WTC11 (cell line): ENCODE measurements around the gene FCGR3A.
"Not testable (repeated sequence)": the region's sequence is repeated elsewhere in the genome, so short reads cannot be mapped to it uniquely, and the experiment has no call there.

Source experiments
- GABPB1 ChIP-seq: sonication (generic); formaldehyde crosslinking; IDR thresholded peaks from 2 replicates; pipeline ENCODE4 v1.8.1; 2023; ENCODE audit warnings: mild to moderate bottlenecking, missing genetic modification reagents
- TCF7 ChIP-seq: sonication (generic); formaldehyde crosslinking; IDR thresholded peaks from 2 replicates; pipeline ENCODE4 v1.8.0; 2022; ENCODE audit warnings: mild to moderate bottlenecking, low read depth, missing genetic modification reagents, moderate library complexity
- ZNF263 ChIP-seq: sonication (generic); formaldehyde crosslinking; IDR thresholded peaks from 2 replicates; pipeline ENCODE4 v1.8.1; 2022; ENCODE audit warnings: low read depth, mild to moderate bottlenecking, moderate library complexity, missing genetic modification reagents
- TF ChIP-seq, protein P1 (sequence below): sonication (generic); formaldehyde crosslinking; IDR thresholded peaks from 2 replicates; pipeline ENCODE4 v1.8.0; 2023; ENCODE audit warnings: missing genetic modification reagents, mild to moderate bottlenecking, borderline replicate concordance
- TF ChIP-seq, protein P2 (sequence below): sonication (generic); formaldehyde crosslinking; IDR thresholded peaks from 2 replicates; pipeline ENCODE4 v1.8.0; 2022; ENCODE audit warnings: mild to moderate bottlenecking, missing genetic modification reagents
- TF ChIP-seq, protein P3 (sequence below): fragments of 200-600 bp; IDR thresholded peaks from 2 replicates; pipeline ENCODE4 v1.8.0; 2022; ENCODE audit warnings: antibody characterized with exemption
- TF ChIP-seq, protein P4 (sequence below): sonication (generic); formaldehyde crosslinking; IDR thresholded peaks from 2 replicates; pipeline ENCODE4 v1.8.1; 2023; ENCODE audit warnings: mild to moderate bottlenecking, missing genetic modification reagents

- TF ChIP-seq, protein P1, sequence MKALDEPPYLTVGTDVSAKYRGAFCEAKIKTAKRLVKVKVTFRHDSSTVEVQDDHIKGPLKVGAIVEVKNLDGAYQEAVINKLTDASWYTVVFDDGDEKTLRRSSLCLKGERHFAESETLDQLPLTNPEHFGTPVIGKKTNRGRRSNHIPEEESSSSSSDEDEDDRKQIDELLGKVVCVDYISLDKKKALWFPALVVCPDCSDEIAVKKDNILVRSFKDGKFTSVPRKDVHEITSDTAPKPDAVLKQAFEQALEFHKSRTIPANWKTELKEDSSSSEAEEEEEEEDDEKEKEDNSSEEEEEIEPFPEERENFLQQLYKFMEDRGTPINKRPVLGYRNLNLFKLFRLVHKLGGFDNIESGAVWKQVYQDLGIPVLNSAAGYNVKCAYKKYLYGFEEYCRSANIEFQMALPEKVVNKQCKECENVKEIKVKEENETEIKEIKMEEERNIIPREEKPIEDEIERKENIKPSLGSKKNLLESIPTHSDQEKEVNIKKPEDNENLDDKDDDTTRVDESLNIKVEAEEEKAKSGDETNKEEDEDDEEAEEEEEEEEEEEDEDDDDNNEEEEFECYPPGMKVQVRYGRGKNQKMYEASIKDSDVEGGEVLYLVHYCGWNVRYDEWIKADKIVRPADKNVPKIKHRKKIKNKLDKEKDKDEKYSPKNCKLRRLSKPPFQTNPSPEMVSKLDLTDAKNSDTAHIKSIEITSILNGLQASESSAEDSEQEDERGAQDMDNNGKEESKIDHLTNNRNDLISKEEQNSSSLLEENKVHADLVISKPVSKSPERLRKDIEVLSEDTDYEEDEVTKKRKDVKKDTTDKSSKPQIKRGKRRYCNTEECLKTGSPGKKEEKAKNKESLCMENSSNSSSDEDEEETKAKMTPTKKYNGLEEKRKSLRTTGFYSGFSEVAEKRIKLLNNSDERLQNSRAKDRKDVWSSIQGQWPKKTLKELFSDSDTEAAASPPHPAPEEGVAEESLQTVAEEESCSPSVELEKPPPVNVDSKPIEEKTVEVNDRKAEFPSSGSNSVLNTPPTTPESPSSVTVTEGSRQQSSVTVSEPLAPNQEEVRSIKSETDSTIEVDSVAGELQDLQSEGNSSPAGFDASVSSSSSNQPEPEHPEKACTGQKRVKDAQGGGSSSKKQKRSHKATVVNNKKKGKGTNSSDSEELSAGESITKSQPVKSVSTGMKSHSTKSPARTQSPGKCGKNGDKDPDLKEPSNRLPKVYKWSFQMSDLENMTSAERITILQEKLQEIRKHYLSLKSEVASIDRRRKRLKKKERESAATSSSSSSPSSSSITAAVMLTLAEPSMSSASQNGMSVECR (CRISPR knock-in tag) = not testable (repeated sequence)
- not testable (repeated sequence) for TF ChIP-seq ZNF263; TCF7 (CRISPR knock-in tag); GABPB1 (CRISPR knock-in tag)
- TF ChIP-seq, protein P2, sequence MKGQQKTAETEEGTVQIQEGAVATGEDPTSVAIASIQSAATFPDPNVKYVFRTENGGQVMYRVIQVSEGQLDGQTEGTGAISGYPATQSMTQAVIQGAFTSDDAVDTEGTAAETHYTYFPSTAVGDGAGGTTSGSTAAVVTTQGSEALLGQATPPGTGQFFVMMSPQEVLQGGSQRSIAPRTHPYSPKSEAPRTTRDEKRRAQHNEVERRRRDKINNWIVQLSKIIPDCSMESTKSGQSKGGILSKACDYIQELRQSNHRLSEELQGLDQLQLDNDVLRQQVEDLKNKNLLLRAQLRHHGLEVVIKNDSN (CRISPR knock-in tag) = not testable (repeated sequence)
- TF ChIP-seq, protein P3, sequence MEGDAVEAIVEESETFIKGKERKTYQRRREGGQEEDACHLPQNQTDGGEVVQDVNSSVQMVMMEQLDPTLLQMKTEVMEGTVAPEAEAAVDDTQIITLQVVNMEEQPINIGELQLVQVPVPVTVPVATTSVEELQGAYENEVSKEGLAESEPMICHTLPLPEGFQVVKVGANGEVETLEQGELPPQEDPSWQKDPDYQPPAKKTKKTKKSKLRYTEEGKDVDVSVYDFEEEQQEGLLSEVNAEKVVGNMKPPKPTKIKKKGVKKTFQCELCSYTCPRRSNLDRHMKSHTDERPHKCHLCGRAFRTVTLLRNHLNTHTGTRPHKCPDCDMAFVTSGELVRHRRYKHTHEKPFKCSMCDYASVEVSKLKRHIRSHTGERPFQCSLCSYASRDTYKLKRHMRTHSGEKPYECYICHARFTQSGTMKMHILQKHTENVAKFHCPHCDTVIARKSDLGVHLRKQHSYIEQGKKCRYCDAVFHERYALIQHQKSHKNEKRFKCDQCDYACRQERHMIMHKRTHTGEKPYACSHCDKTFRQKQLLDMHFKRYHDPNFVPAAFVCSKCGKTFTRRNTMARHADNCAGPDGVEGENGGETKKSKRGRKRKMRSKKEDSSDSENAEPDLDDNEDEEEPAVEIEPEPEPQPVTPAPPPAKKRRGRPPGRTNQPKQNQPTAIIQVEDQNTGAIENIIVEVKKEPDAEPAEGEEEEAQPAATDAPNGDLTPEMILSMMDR = not testable (repeated sequence)
- TF ChIP-seq, protein P4, sequence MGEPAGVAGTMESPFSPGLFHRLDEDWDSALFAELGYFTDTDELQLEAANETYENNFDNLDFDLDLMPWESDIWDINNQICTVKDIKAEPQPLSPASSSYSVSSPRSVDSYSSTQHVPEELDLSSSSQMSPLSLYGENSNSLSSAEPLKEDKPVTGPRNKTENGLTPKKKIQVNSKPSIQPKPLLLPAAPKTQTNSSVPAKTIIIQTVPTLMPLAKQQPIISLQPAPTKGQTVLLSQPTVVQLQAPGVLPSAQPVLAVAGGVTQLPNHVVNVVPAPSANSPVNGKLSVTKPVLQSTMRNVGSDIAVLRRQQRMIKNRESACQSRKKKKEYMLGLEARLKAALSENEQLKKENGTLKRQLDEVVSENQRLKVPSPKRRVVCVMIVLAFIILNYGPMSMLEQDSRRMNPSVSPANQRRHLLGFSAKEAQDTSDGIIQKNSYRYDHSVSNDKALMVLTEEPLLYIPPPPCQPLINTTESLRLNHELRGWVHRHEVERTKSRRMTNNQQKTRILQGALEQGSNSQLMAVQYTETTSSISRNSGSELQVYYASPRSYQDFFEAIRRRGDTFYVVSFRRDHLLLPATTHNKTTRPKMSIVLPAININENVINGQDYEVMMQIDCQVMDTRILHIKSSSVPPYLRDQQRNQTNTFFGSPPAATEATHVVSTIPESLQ (CRISPR knock-in tag) = not testable (repeated sequence)
These were observed 33.3 kb upstream of the FCGR3A start for GRCh38 chr1:161582882-161583281.
